B cell (primary cell): ENCODE results near the gene SDR39U1. TPM values are rescaled to one million over a fixed set of nuclear protein-coding genes. Genes with fewer than 3 reads are reported as not detected.

ENCODE experiments used
- ATAC-seq: fragments of 200-7000 bp; cut with Tn5 transposase; one replicate; pipeline ENCODE4 v1.10.0; 2021; ENCODE audit warnings: low read depth, mild to moderate bottlenecking, moderate number of reproducible peaks, moderate library complexity
- CTCF ChIA-PET: fragments of 350-600 bp; sonication (Branson Sonifier 250); formaldehyde crosslinking; loops from one replicate; lab custom pipeline; 2021; ENCODE audit warnings: antibody characterized with exemption, inconsistent platforms; lab: Charles Lee
- POLR2A ChIA-PET: fragments of 350-600 bp; sonication (Branson Sonifier 250); formaldehyde crosslinking; loops from one replicate; lab custom pipeline; 2021; ENCODE audit warnings: antibody characterized with exemption; lab: Charles Lee
- DNase-seq: peaks from one replicate; pipeline ENCODE4 v3.0.0; 2013
- H2AFZ ChIP-seq: 2 replicates; pipeline ENCODE4 v1.6.1; 2012; ENCODE audit warnings: mild to moderate bottlenecking, low read depth, low read length; ENCODE audit not compliant: insufficient read depth, poor library complexity, severe bottlenecking
- H3K27ac ChIP-seq, 2 donors: 1 replicate in 1 of 2; 2 replicates in 1 of 2; pipeline ENCODE4 v1.5.1; 2012 to 2013; ENCODE audit warnings: low read length in 2 of 2, mild to moderate bottlenecking in 2 of 2, moderate library complexity in 1 of 2
- H3K27me3 ChIP-seq, 4 experiments: fragments of 200-600 bp in 1 of 4; sonication (generic) in 1 of 4; replicated peaks in 1 of 4; 1 replicate in 2 of 4; 2 replicates in 2 of 4; pipeline versions ENCODE4 v1.6.1 to v1.7.0; 2013 to 2016; ENCODE audit warnings: low read length in 3 of 4, mild to moderate bottlenecking in 2 of 4, mixed read lengths in 1 of 4, moderate library complexity in 1 of 4; ENCODE audit not compliant: insufficient read depth in 4 of 4, control insufficient read depth in 3 of 4; ENCODE audit errors: control extremely low read depth in 1 of 4
- H3K36me3 ChIP-seq, 2 experiments: replicated peaks in 1 of 2; 1 replicate in 1 of 2; 2 replicates in 1 of 2; pipeline versions ENCODE4 v1.6.1 to v1.7.1; 2013; ENCODE audit warnings: low read length in 1 of 2; ENCODE audit not compliant: insufficient read depth in 2 of 2, control insufficient read depth in 1 of 2; ENCODE audit errors: control extremely low read depth in 1 of 2, extremely low read depth in 1 of 2
- H3K4me1 ChIP-seq, 2 donors: fragments of 200-600 bp in 1 of 2; sonication (generic) in 1 of 2; 1 replicate in 1 of 2; 2 replicates in 1 of 2; pipeline versions ENCODE4 v1.5.1 to v1.6.1; 2013 to 2017; ENCODE audit warnings: low read length in 2 of 2; ENCODE audit not compliant: control insufficient read depth in 2 of 2, insufficient read depth in 2 of 2
- H3K4me2 ChIP-seq: replicated peaks from 2 replicates; pipeline ENCODE3; 2012; ENCODE audit warnings: mild to moderate bottlenecking, low read depth, low read length; ENCODE audit not compliant: poor library complexity, severe bottlenecking
- H3K4me3 ChIP-seq, 5 experiments: fragments of 200-600 bp in 1 of 5; sonication (generic) in 1 of 5; 1 replicate in 3 of 5; 2 replicates in 2 of 5; pipeline versions ENCODE4 v1.5.1 to v1.7.0; 2011 to 2016; ENCODE audit warnings: low read length in 4 of 5, mild to moderate bottlenecking in 4 of 5, low read depth in 2 of 5, control low read depth in 1 of 5, moderate library complexity in 1 of 5; ENCODE audit not compliant: insufficient read depth in 1 of 5; ENCODE audit errors: control extremely low read depth in 1 of 5, extremely low read depth in 1 of 5
- H3K79me2 ChIP-seq: fragments of 200-600 bp; sonication (generic); one replicate; pipeline ENCODE4 v1.6.0; 2016; ENCODE audit warnings: low read length; ENCODE audit not compliant: control insufficient read depth, insufficient read depth
- H3K9ac ChIP-seq: fragments of 200-600 bp; sonication (generic); 2 replicates; pipeline ENCODE4 v1.6.1; 2017; ENCODE audit warnings: mild to moderate bottlenecking, low read length, moderate library complexity
- H3K9me3 ChIP-seq, 3 donors: one replicate each; pipeline versions ENCODE4 v1.6.1 to v1.7.1; 2013; ENCODE audit warnings: low read length in 2 of 3; ENCODE audit not compliant: control insufficient read depth in 2 of 3, insufficient read depth in 1 of 3; ENCODE audit errors: control extremely low read depth in 1 of 3
- H4K20me1 ChIP-seq: 2 replicates; pipeline ENCODE4 v1.6.0; 2012; ENCODE audit warnings: mild to moderate bottlenecking, low read length; ENCODE audit not compliant: insufficient read depth, control insufficient read depth, poor library complexity, severe bottlenecking
- H3K27ac Mint-ChIP-seq: one replicate; pipeline ENCODE4 v1.8.0; 2021; ENCODE audit warnings: mixed read lengths
- H3K27me3 Mint-ChIP-seq: one replicate; pipeline ENCODE4 v1.8.0; 2021; ENCODE audit warnings: mixed read lengths
- H3K4me1 Mint-ChIP-seq: one replicate; pipeline ENCODE4 v1.8.0; 2021; ENCODE audit warnings: mixed read lengths
- H3K4me3 Mint-ChIP-seq: one replicate; pipeline ENCODE4 v1.8.0; 2021; ENCODE audit warnings: mixed read lengths
- H3K9me3 Mint-ChIP-seq: one replicate; pipeline ENCODE4 v1.8.0; 2022; ENCODE audit warnings: mixed read lengths; ENCODE audit not compliant: insufficient read depth
- EZH2 ChIP-seq: IDR thresholded peaks from 2 replicates; pipeline ENCODE4 v1.6.1; 2012; ENCODE audit warnings: borderline replicate concordance, low read depth, mild to moderate bottlenecking, moderate library complexity, low read length; ENCODE audit not compliant: insufficient read depth, poor library complexity, severe bottlenecking
- WGBS: methylation state at CpG from one replicate; pipeline ENCODE4 v1.1.5; 2013; ENCODE audit warnings: missing lambda C conversion rate; ENCODE audit not compliant: insufficient coverage; 5-methylcytosine and 5-hydroxymethylcytosine counted together
- intact Hi-C: fragments of 100-400 bp; cut with micrococcal nuclease; formaldehyde crosslinking; loops from one replicate; pipeline ENCODE4 v1.10.0; 2022
- polyA plus RNA-seq: library from polyadenylated mRNA; depleted of rRNA; stranded (reverse); fragments of >200 nt; gene quantifications from 2 replicates; pipeline ENCODE4 v1.2.3, GENCODE V29; 2012
- total RNA-seq, 2 donors: library from RNA; stranded (reverse); fragments of 120-200 nt in 1 of 2; gene quantifications; 1 replicate in 1 of 2; 2 replicates in 1 of 2; pipeline versions ENCODE4 v1.2.3 to v1.2.4, GENCODE V29; 2013 to 2022
- TF ChIP-seq, protein P1 (sequence below): fragments of 200-600 bp; IDR thresholded peaks from one replicate; pipeline ENCODE4 v1.8.0; 2022; ENCODE audit warnings: antibody characterized with exemption, mild to moderate bottlenecking

Gene SDR39U1
- total and polyA plus RNA-seq, 2 donors (not counting 1 experiment from before 2014, with no cell fraction given) = 126 to 247 TPM

DNA sequence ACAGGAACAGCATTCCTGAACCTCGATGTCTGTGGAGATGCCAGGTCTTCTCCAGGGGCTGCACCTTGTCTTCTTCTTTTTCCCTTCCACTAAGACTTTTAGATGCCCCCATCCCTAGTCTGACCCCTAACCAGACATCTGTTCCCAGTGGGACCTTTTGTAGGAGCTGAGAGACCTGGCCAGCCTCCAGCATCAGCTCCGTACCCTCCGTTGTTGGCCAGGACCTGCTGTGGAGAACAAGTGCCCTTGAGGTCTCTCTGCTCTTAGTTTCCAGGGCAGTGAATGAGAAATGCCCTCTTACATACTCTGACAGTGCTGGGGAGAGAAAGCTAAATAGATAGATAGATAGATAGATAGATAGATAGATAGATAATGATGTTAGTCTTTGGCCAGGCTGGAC lies 16.8 kb upstream of the SDR39U1 start:
- TF ChIP-seq, protein P1, sequence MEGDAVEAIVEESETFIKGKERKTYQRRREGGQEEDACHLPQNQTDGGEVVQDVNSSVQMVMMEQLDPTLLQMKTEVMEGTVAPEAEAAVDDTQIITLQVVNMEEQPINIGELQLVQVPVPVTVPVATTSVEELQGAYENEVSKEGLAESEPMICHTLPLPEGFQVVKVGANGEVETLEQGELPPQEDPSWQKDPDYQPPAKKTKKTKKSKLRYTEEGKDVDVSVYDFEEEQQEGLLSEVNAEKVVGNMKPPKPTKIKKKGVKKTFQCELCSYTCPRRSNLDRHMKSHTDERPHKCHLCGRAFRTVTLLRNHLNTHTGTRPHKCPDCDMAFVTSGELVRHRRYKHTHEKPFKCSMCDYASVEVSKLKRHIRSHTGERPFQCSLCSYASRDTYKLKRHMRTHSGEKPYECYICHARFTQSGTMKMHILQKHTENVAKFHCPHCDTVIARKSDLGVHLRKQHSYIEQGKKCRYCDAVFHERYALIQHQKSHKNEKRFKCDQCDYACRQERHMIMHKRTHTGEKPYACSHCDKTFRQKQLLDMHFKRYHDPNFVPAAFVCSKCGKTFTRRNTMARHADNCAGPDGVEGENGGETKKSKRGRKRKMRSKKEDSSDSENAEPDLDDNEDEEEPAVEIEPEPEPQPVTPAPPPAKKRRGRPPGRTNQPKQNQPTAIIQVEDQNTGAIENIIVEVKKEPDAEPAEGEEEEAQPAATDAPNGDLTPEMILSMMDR = no peak
- TF ChIP-seq EZH2 = no peak
- intact Hi-C loops = no loop called here
- no peaks in the 10 kb centered on the region for H4K20me1 ChIP-seq
- no peak for ATAC-seq
- ChIA-PET POLR2A (interaction anchor here (0.6 kb wide), 1 partner anchor 898 kb away, joined by 6 read pairs; no protein-coding TSS in a partner anchor), CTCF (no interaction called here)
- H3K9me3 ChIP-seq = peaks cover 1 to 5% (median 3%) of the 10 kb centered on the region in 3 donors
- no peak overlapping the region for H3K4me3 ChIP-seq
- H3K4me2 ChIP-seq = no peak overlapping the region
- no peaks in the 10 kb centered on the region for H3K79me2 ChIP-seq
- Mint-ChIP-seq H3K4me1 (peaks cover 3% of the 10 kb centered on the region), H3K4me3 (no peak overlapping the region), H3K27me3 (no peaks in the 10 kb centered on the region), H3K27ac (no peak overlapping the region), H3K9me3 (peaks cover 2% of the 10 kb centered on the region)
- H3K27me3 ChIP-seq = no peaks in the 10 kb centered on the region
- no peak for DNase-seq
- no peak overlapping the region for H2AFZ ChIP-seq
- no peaks in the 10 kb centered on the region for H3K36me3 ChIP-seq
- 97% methylated on average over 3 of the region's 3 CpGs for WGBS
- H3K27ac ChIP-seq = no peak overlapping the region
- H3K4me1 ChIP-seq = no peaks in the 10 kb centered on the region
- no peak overlapping the region for H3K9ac ChIP-seq

DNA sequence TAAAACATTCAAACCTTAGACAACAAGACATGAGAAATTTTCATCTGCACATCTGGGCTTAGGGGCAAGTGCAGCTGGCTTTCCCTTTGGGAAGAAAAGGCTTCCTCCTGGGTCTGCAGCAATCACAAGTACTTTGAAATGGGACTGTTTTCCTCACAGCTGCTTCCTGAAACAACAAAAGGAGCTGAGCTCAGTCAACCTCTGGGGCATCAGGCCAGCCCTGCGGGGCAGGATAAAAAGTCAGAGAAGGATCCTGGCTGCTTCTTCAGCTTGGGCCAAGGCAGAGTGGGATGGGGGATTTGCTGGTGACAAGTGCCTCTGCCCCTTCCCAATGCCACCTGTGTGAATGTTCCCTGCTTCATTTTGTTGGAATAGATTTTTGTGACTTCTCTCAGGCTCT lies 16.2 kb upstream of the SDR39U1 start:
- H3K27ac ChIP-seq = no peak overlapping the region
- H4K20me1 ChIP-seq = no peaks in the 10 kb centered on the region
- peaks cover 1 to 6% (median 3%) of the 10 kb centered on the region in 3 donors for H3K9me3 ChIP-seq
- H3K9ac ChIP-seq = no peak overlapping the region
- Mint-ChIP-seq H3K27ac (no peak overlapping the region), H3K4me1 (no peaks in the 10 kb centered on the region), H3K9me3 (peaks cover 2% of the 10 kb centered on the region), H3K4me3 (no peak overlapping the region), H3K27me3 (no peaks in the 10 kb centered on the region)
- no peak overlapping the region for H2AFZ ChIP-seq
- intact Hi-C loops = no loop called here
- CTCF ChIA-PET = no interaction called here
- no peaks in the 10 kb centered on the region for H3K36me3 ChIP-seq
- H3K4me1 ChIP-seq = no peaks in the 10 kb centered on the region
- no peak for TF ChIP-seq EZH2
- TF ChIP-seq, protein P1 = no peak
- H3K79me2 ChIP-seq = no peaks in the 10 kb centered on the region
- WGBS = 86% methylated on average over 1 of the region's 1 CpG
- H3K4me3 ChIP-seq = no peak overlapping the region
- no peak overlapping the region for H3K4me2 ChIP-seq
- DNase-seq (no peak), ATAC-seq (no peak)
- POLR2A ChIA-PET = no interaction called here
- no peaks in the 10 kb centered on the region for H3K27me3 ChIP-seq
